ENCODE data around the gene OPRM1.

Gene OPRM1

DNA sequence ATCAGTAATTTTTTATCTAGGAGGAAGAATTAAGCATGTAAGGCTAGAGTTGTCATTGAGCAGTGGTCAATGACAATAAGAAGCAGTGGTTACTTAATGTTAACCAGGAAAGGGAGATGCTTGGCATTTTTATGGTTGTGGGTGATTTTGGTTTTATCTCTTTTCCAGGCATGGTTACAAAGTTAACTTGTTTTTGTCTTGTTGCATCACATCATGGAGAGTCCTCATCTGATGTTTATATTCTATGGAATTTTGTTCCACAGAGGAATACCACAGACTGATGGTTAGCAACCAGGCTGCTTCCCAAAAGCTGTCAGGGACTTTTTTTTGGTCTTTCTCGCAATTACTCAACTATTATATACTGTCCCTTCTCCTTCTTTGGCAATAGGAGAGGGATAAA lies 32.7 kb downstream of the OPRM1 start:
- TF ChIP-seq, protein P1, sequence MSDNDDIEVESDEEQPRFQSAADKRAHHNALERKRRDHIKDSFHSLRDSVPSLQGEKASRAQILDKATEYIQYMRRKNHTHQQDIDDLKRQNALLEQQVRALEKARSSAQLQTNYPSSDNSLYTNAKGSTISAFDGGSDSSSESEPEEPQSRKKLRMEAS (IDR thresholded peaks at IDR 0.05): no peak
- TF ChIP-seq CREB1 (IDR thresholded peaks at IDR 0.05; ENCODE audit: low read depth) (no peak), YY1 (IDR thresholded peaks at IDR 0.05; ENCODE audit: low read depth) (no peak), RAD21 (IDR thresholded peaks at IDR 0.05; ENCODE audit: low read depth) (no peak), EGR1 (IDR thresholded peaks at IDR 0.05) (no peak), NFIC (IDR thresholded peaks at IDR 0.05) (no peak), CEBPB (IDR thresholded peaks at IDR 0.05) (no peak), TEAD4 (IDR thresholded peaks at IDR 0.05) (no peak), EP300 (IDR thresholded peaks at IDR 0.05; ENCODE audit: borderline replicate concordance) (no peak), FOXM1 (IDR thresholded peaks at IDR 0.05; ENCODE audit: borderline replicate concordance, low read depth) (no peak), TAF1 (IDR thresholded peaks at IDR 0.05; ENCODE audit: low read depth) (no peak), TCF12 (IDR thresholded peaks at IDR 0.05; ENCODE audit: low read depth) (no peak), ZBTB7A (IDR thresholded peaks at IDR 0.05; ENCODE audit: low read depth) (no peak)
- TF ChIP-seq, protein P2, sequence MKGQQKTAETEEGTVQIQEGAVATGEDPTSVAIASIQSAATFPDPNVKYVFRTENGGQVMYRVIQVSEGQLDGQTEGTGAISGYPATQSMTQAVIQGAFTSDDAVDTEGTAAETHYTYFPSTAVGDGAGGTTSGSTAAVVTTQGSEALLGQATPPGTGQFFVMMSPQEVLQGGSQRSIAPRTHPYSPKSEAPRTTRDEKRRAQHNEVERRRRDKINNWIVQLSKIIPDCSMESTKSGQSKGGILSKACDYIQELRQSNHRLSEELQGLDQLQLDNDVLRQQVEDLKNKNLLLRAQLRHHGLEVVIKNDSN (IDR thresholded peaks at IDR 0.05): no peak
- TF ChIP-seq, protein P3, sequence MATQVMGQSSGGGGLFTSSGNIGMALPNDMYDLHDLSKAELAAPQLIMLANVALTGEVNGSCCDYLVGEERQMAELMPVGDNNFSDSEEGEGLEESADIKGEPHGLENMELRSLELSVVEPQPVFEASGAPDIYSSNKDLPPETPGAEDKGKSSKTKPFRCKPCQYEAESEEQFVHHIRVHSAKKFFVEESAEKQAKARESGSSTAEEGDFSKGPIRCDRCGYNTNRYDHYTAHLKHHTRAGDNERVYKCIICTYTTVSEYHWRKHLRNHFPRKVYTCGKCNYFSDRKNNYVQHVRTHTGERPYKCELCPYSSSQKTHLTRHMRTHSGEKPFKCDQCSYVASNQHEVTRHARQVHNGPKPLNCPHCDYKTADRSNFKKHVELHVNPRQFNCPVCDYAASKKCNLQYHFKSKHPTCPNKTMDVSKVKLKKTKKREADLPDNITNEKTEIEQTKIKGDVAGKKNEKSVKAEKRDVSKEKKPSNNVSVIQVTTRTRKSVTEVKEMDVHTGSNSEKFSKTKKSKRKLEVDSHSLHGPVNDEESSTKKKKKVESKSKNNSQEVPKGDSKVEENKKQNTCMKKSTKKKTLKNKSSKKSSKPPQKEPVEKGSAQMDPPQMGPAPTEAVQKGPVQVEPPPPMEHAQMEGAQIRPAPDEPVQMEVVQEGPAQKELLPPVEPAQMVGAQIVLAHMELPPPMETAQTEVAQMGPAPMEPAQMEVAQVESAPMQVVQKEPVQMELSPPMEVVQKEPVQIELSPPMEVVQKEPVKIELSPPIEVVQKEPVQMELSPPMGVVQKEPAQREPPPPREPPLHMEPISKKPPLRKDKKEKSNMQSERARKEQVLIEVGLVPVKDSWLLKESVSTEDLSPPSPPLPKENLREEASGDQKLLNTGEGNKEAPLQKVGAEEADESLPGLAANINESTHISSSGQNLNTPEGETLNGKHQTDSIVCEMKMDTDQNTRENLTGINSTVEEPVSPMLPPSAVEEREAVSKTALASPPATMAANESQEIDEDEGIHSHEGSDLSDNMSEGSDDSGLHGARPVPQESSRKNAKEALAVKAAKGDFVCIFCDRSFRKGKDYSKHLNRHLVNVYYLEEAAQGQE (IDR thresholded peaks at IDR 0.05; ENCODE audit: low read depth): no peak

DNA sequence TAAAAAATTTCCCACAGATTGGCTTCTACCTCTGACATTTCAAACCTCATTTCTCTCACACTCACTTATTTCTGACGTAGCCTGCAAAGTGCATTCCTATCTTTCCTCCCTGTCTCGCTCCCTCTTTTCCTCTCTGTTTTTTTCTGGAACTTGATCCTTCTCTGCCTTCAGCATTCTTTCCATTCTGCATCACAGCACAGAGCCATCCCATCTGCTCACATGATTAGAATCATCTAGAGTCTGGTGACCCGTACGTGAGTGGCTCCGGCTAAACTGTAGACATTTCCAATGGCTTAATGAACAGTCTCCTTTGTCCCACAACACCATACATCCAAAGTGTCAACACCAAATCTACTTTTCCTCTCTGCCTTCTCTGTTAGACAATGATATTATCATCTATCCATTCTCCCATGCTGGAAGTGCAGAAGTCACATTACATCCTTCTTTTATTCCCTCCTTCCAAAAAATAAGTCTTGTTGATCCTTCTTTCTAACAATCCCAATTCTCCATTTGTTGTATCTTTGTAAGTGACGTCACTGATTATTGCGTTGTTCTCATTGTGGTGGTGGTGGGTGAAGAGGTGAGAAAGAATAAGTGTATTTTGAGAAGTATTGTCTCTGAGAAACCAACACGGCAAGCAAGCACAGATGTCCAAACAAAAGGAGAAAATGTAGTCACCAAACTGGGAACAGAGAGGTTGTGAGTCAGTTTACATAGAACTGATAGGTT lies 41.6 kb downstream of the OPRM1 start:
- TF ChIP-seq, protein P1 (IDR thresholded peaks at IDR 0.05): no peak
- TF ChIP-seq, protein P3 (IDR thresholded peaks at IDR 0.05; ENCODE audit: low read depth): no peak
- TF ChIP-seq YY1 (IDR thresholded peaks at IDR 0.05; ENCODE audit: low read depth) (no peak), NFIC (IDR thresholded peaks at IDR 0.05) (no peak), TEAD4 (IDR thresholded peaks at IDR 0.05) (no peak), ZBTB7A (IDR thresholded peaks at IDR 0.05; ENCODE audit: low read depth) (no peak), CEBPB (IDR thresholded peaks at IDR 0.05) (no peak), TAF1 (IDR thresholded peaks at IDR 0.05; ENCODE audit: low read depth) (no peak), TCF12 (IDR thresholded peaks at IDR 0.05; ENCODE audit: low read depth) (no peak), FOXM1 (IDR thresholded peaks at IDR 0.05; ENCODE audit: borderline replicate concordance, low read depth) (no peak), RAD21 (IDR thresholded peaks at IDR 0.05; ENCODE audit: low read depth) (no peak)
- TF ChIP-seq, protein P2 (IDR thresholded peaks at IDR 0.05): no peak

DNA sequence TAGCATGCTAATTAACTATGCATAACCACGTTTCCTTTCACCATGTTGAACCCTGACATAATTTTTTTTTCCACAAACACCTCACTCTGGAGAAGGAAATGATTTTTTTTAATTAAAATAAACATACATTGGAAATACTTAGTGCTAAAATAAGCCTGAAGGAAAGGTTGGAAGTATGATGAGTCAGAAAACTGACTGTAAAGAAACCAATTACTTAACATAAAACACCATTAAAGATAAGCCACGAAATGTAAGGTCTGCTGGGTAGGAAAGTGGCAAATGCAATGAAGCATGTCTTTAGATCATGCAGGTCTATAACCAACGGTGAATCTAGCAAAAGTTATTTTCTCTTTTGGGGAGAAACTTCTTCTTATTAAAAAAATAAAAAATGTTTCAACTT lies 47.5 kb downstream of the OPRM1 start:
- TF ChIP-seq TAF1 (IDR thresholded peaks at IDR 0.05; ENCODE audit: low read depth) (no peak), TCF12 (IDR thresholded peaks at IDR 0.05; ENCODE audit: low read depth) (no peak), NFIC (IDR thresholded peaks at IDR 0.05) (no peak), CREB1 (IDR thresholded peaks at IDR 0.05; ENCODE audit: low read depth) (no peak), TEAD4 (IDR thresholded peaks at IDR 0.05) (no peak), FOXM1 (IDR thresholded peaks at IDR 0.05; ENCODE audit: borderline replicate concordance, low read depth) (no peak), EGR1 (IDR thresholded peaks at IDR 0.05) (no peak), YY1 (IDR thresholded peaks at IDR 0.05; ENCODE audit: low read depth) (no peak), ZBTB7A (IDR thresholded peaks at IDR 0.05; ENCODE audit: low read depth) (no peak), RAD21 (IDR thresholded peaks at IDR 0.05; ENCODE audit: low read depth) (no peak), EP300 (IDR thresholded peaks at IDR 0.05; ENCODE audit: borderline replicate concordance) (no peak), CEBPB (IDR thresholded peaks at IDR 0.05) (no peak)
- TF ChIP-seq, protein P1 (IDR thresholded peaks at IDR 0.05): no peak
- TF ChIP-seq, protein P3 (IDR thresholded peaks at IDR 0.05; ENCODE audit: low read depth): no peak
- TF ChIP-seq, protein P2 (IDR thresholded peaks at IDR 0.05): no peak

Data from Ishikawa (cell line).